PFSK-1 (cell line): ENCODE measurements around the gene SPTSSB.

Experiments used
- POLR2AphosphoS5 ChIP-seq: IDR thresholded peaks from 2 replicates; pipeline ENCODE4 v1.6.1; 2012; ENCODE audit warnings: low read depth, mild to moderate bottlenecking, control low read depth, low read length, moderate library complexity
- SIN3A ChIP-seq: IDR thresholded peaks from 2 replicates; pipeline ENCODE4 v1.6.1; 2012; ENCODE audit warnings: mild to moderate bottlenecking, low read length, moderate library complexity, borderline replicate concordance; ENCODE audit not compliant: insufficient read depth
- TAF1 ChIP-seq: IDR thresholded peaks from 2 replicates; pipeline ENCODE4 v1.6.1; 2012; ENCODE audit warnings: low read length, control low read depth, borderline replicate concordance; ENCODE audit not compliant: insufficient read depth

GRCh38 chr3:161393310-161393709, 22.0 kb upstream of the SPTSSB start:
- TF ChIP-seq POLR2AphosphoS5: no peak
- TF ChIP-seq TAF1: no peak
- no peak for TF ChIP-seq SIN3A
